HEK293 (cell line): ENCODE measurements around the gene AGAP1.

Experiments used
- CTCF ChIA-PET: fragments of 350-600 bp; formaldehyde crosslinking; extraction: SDS; loops from one replicate; lab custom pipeline; 2021; ENCODE audit warnings: antibody characterized with exemption; lab: Yijun Ruan, JAX
- POLR2A ChIA-PET: fragments of 300-600 bp; formaldehyde crosslinking; extraction: SDS; loops from one replicate; lab custom pipeline; 2020; ENCODE audit warnings: antibody characterized with exemption, inconsistent platforms; lab: Yijun Ruan, JAX
- H3K27ac ChIP-seq: fragments of 200-500 bp; sonication (Bioruptor generic); 2 replicates; pipeline ENCODE4 v1.5.1; 2014; ENCODE audit warnings: low read depth, low read length, control low read depth, inconsistent platforms; ENCODE audit errors: extremely low read depth
- H3K36me3 ChIP-seq, 2 experiments: fragments of 200-500 bp in 1 of 2; sonication (Bioruptor generic) in 1 of 2; 1 replicate in 1 of 2; 2 replicates in 1 of 2; pipeline ENCODE4 v1.5.1; 2014 to 2017; ENCODE audit warnings: inconsistent platforms in 2 of 2, low read length in 2 of 2; ENCODE audit not compliant: control insufficient read depth in 2 of 2, insufficient read depth in 1 of 2
- H3K4me1 ChIP-seq: fragments of 200-500 bp; sonication (Bioruptor generic); 2 replicates; pipeline ENCODE4 v1.5.1; 2014; ENCODE audit warnings: mild to moderate bottlenecking, low read length, inconsistent platforms; ENCODE audit not compliant: control insufficient read depth, insufficient read depth
- H3K4me3 ChIP-seq: 2 replicates; pipeline ENCODE4 v1.5.1; 2011; ENCODE audit warnings: low read depth, mild to moderate bottlenecking, control low read depth, low read length, moderate library complexity
- H3K9me3 ChIP-seq: fragments of 200-500 bp; sonication (Bioruptor generic); 2 replicates; pipeline ENCODE4 v1.5.1; 2014; ENCODE audit warnings: low read depth, low read length, inconsistent platforms; ENCODE audit not compliant: control insufficient read depth, insufficient read depth
- EGR2 ChIP-seq: fragments of 450-650 bp; formaldehyde crosslinking; IDR thresholded peaks from 2 replicates; pipeline ENCODE4 v1.5.1; 2016; ENCODE audit warnings: low read depth, missing biosample characterization, missing genetic modification characterization
- GFI1B ChIP-seq: fragments of 450-650 bp; formaldehyde crosslinking; IDR thresholded peaks from 2 replicates; pipeline ENCODE4 v1.5.1; 2016; ENCODE audit warnings: missing biosample characterization, missing genetic modification characterization
- GLI4 ChIP-seq: fragments of 450-650 bp; formaldehyde crosslinking; IDR thresholded peaks from 2 replicates; pipeline ENCODE4 v1.5.1; 2016; ENCODE audit warnings: missing biosample characterization, missing genetic modification characterization
- KLF9 ChIP-seq: fragments of 450-650 bp; formaldehyde crosslinking; IDR thresholded peaks from 2 replicates; pipeline ENCODE4 v1.5.1; 2016; ENCODE audit warnings: missing biosample characterization, missing genetic modification characterization, low read depth
- OSR2 ChIP-seq: fragments of 450-650 bp; formaldehyde crosslinking; IDR thresholded peaks from 2 replicates; pipeline ENCODE4 v1.5.1; 2016; ENCODE audit warnings: missing biosample characterization, missing genetic modification characterization
- SCRT1 ChIP-seq: fragments of 450-650 bp; formaldehyde crosslinking; IDR thresholded peaks from 2 replicates; pipeline ENCODE4 v1.5.1; 2016; ENCODE audit warnings: missing biosample characterization, missing genetic modification characterization, borderline replicate concordance
- SP7 ChIP-seq: fragments of 450-650 bp; formaldehyde crosslinking; IDR thresholded peaks from 2 replicates; pipeline ENCODE4 v1.5.1; 2016; ENCODE audit warnings: missing biosample characterization, missing genetic modification characterization
- ZBTB17 ChIP-seq: fragments of 450-650 bp; formaldehyde crosslinking; IDR thresholded peaks from 2 replicates; pipeline ENCODE4 v1.5.1; 2016; ENCODE audit warnings: missing biosample characterization, missing genetic modification characterization
- ZBTB20 ChIP-seq: fragments of 450-650 bp; formaldehyde crosslinking; IDR thresholded peaks from 2 replicates; pipeline ENCODE4 v1.5.1; 2016; ENCODE audit warnings: missing biosample characterization, missing genetic modification characterization
- ZEB2 ChIP-seq: fragments of 450-650 bp; formaldehyde crosslinking; IDR thresholded peaks from 2 replicates; pipeline ENCODE4 v1.5.1; 2016; ENCODE audit warnings: missing biosample characterization, missing genetic modification characterization
- ZNF10 ChIP-seq: fragments of 450-650 bp; formaldehyde crosslinking; IDR thresholded peaks from 2 replicates; pipeline ENCODE4 v1.5.1; 2017; ENCODE audit warnings: missing biosample characterization, missing genetic modification characterization
- ZNF146 ChIP-seq: fragments of 450-650 bp; formaldehyde crosslinking; IDR thresholded peaks from 2 replicates; pipeline ENCODE4 v1.5.1; 2016; ENCODE audit warnings: missing biosample characterization, missing genetic modification characterization
- ZNF175 ChIP-seq: fragments of 450-650 bp; formaldehyde crosslinking; IDR thresholded peaks from 2 replicates; pipeline ENCODE4 v1.5.1; 2016; ENCODE audit warnings: missing biosample characterization, missing genetic modification characterization
- ZNF19 ChIP-seq: fragments of 450-650 bp; formaldehyde crosslinking; IDR thresholded peaks from 2 replicates; pipeline ENCODE4; 2016; ENCODE audit warnings: missing biosample characterization, missing genetic modification characterization, low read depth
- ZNF211 ChIP-seq: fragments of 450-650 bp; formaldehyde crosslinking; IDR thresholded peaks from 2 replicates; pipeline ENCODE4 v1.5.1; 2016; ENCODE audit warnings: low read depth, missing biosample characterization, missing genetic modification characterization
- ZNF221 ChIP-seq: fragments of 450-650 bp; formaldehyde crosslinking; IDR thresholded peaks from 2 replicates; pipeline ENCODE4 v1.5.1; 2017; ENCODE audit warnings: missing biosample characterization, missing genetic modification characterization, borderline replicate concordance
- ZNF350 ChIP-seq: fragments of 450-650 bp; formaldehyde crosslinking; IDR thresholded peaks from 2 replicates; pipeline ENCODE4 v1.5.0; 2017; ENCODE audit warnings: missing biosample characterization, mild to moderate bottlenecking, missing genetic modification characterization
- ZNF366 ChIP-seq: fragments of 450-650 bp; formaldehyde crosslinking; conservative IDR thresholded peaks from 2 replicates; pipeline ENCODE4 v1.5.1; 2016; ENCODE audit warnings: missing biosample characterization, missing genetic modification characterization
- ZNF404 ChIP-seq: fragments of 450-650 bp; formaldehyde crosslinking; IDR thresholded peaks from 2 replicates; pipeline ENCODE4 v1.5.1; 2017; ENCODE audit warnings: missing biosample characterization, missing genetic modification characterization
- ZNF426 ChIP-seq: fragments of 450-650 bp; formaldehyde crosslinking; IDR thresholded peaks from 2 replicates; pipeline ENCODE4 v1.5.1; 2017; ENCODE audit warnings: missing biosample characterization, missing genetic modification characterization, mild to moderate bottlenecking, inconsistent platforms, moderate library complexity
- ZNF548 ChIP-seq: fragments of 450-650 bp; formaldehyde crosslinking; IDR thresholded peaks from 2 replicates; pipeline ENCODE4 v1.5.1; 2016; ENCODE audit warnings: missing biosample characterization, missing genetic modification characterization
- ZNF571 ChIP-seq: fragments of 450-650 bp; formaldehyde crosslinking; IDR thresholded peaks from 2 replicates; pipeline ENCODE4 v1.5.0; 2017; ENCODE audit warnings: missing biosample characterization, missing genetic modification characterization
- ZNF585B ChIP-seq: fragments of 450-650 bp; formaldehyde crosslinking; IDR thresholded peaks from 2 replicates; pipeline ENCODE4 v1.5.1; 2016; ENCODE audit warnings: missing biosample characterization, missing genetic modification characterization
- ZNF600 ChIP-seq: fragments of 450-650 bp; formaldehyde crosslinking; IDR thresholded peaks from 2 replicates; pipeline ENCODE4 v1.5.1; 2016; ENCODE audit warnings: missing biosample characterization, missing genetic modification characterization
- ZNF621 ChIP-seq: fragments of 450-650 bp; formaldehyde crosslinking; IDR thresholded peaks from 2 replicates; pipeline ENCODE4 v1.5.1; 2017; ENCODE audit warnings: missing biosample characterization, missing genetic modification characterization
- ZNF664 ChIP-seq: fragments of 450-650 bp; formaldehyde crosslinking; IDR thresholded peaks from 2 replicates; pipeline ENCODE4 v1.5.1; 2016; ENCODE audit warnings: missing biosample characterization, missing genetic modification characterization
- ZNF707 ChIP-seq: fragments of 450-650 bp; formaldehyde crosslinking; IDR thresholded peaks from 2 replicates; pipeline ENCODE4 v1.5.1; 2016; ENCODE audit warnings: missing biosample characterization, missing genetic modification characterization
- ZNF747 ChIP-seq: fragments of 450-650 bp; formaldehyde crosslinking; IDR thresholded peaks from 2 replicates; pipeline ENCODE4 v1.5.1; 2016; ENCODE audit warnings: missing biosample characterization, missing genetic modification characterization
- ZNF843 ChIP-seq: fragments of 450-650 bp; formaldehyde crosslinking; IDR thresholded peaks from 2 replicates; pipeline ENCODE4 v1.5.1; 2016; ENCODE audit warnings: missing biosample characterization, missing genetic modification characterization
- TF ChIP-seq, protein P1 (sequence below): fragments of 450-650 bp; formaldehyde crosslinking; IDR thresholded peaks from 2 replicates; pipeline ENCODE4 v1.5.1; 2016; ENCODE audit warnings: missing biosample characterization, missing genetic modification characterization, borderline replicate concordance
- TF ChIP-seq, protein P2 (sequence below): fragments of 450-650 bp; formaldehyde crosslinking; IDR thresholded peaks from 2 replicates; pipeline ENCODE4 v1.5.1; 2017; ENCODE audit warnings: missing biosample characterization, missing genetic modification characterization
- TF ChIP-seq, protein P3 (sequence below): fragments of 450-650 bp; formaldehyde crosslinking; IDR thresholded peaks from 2 replicates; pipeline ENCODE4 v1.5.1; 2016; ENCODE audit warnings: missing biosample characterization, missing genetic modification characterization

Gene AGAP1

DNA sequence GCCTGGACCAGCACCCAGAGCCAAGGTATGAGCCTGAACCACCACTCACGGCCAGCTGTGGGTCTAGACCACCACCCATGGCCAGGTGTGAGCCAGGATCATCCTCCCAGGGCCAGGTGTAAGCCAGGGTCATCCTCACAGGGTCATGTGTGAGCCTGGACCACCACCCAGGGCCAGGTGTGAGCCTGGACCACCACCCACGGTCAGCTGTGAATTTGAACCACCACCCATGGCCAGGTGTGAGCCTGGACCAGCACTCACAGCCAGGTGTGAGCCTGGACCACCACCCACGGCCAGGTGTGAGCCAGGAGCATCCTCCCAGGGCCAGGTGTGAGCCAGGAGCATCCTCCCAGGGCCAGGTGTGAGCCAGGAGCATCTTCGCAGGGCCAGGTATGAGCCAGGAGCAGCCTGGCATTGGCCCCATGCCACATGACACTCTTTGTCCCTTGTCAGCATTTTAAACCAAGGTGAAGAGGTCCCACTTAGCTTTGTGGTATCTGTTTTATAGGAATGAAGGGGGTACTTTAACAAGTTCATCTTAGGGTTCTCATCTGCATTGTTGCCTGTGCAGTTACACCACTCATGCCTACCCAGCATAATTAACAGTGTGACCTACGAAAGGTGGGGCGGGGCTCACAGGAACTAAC is 71.2 kb downstream of the AGAP1 start:
- no peak overlapping the region for H3K27ac ChIP-seq
- no peaks in the 10 kb centered on the region for H3K9me3 ChIP-seq
- H3K4me1 ChIP-seq, result peaks cover 17% of the 10 kb centered on the region
- H3K4me3 ChIP-seq, result no peak overlapping the region
- TF ChIP-seq, protein P1, sequence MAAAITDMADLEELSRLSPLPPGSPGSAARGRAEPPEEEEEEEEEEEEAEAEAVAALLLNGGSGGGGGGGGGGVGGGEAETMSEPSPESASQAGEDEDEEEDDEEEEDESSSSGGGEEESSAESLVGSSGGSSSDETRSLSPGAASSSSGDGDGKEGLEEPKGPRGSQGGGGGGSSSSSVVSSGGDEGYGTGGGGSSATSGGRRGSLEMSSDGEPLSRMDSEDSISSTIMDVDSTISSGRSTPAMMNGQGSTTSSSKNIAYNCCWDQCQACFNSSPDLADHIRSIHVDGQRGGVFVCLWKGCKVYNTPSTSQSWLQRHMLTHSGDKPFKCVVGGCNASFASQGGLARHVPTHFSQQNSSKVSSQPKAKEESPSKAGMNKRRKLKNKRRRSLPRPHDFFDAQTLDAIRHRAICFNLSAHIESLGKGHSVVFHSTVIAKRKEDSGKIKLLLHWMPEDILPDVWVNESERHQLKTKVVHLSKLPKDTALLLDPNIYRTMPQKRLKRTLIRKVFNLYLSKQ (tag by site-specific recombination), result no peak
- no peak for TF ChIP-seq GFI1B (tag by site-specific recombination)
- no peak for TF ChIP-seq ZNF366 (tag by site-specific recombination)
- TF ChIP-seq ZNF600 (tag by site-specific recombination), result no peak
- no peak for TF ChIP-seq ZNF19 (tag by site-specific recombination)
- no peak for TF ChIP-seq KLF9 (tag by site-specific recombination)
- no peak for TF ChIP-seq EGR2 (tag by site-specific recombination)
- TF ChIP-seq ZNF664, result no peak
- TF ChIP-seq SP7 (tag by site-specific recombination), result no peak
- TF ChIP-seq SCRT1, result no peak
- TF ChIP-seq GLI4 (tag by site-specific recombination), result no peak
- no peak for TF ChIP-seq ZNF146
- TF ChIP-seq ZNF571 (tag by site-specific recombination), result no peak
- no peak for TF ChIP-seq ZBTB20 (tag by site-specific recombination)
- TF ChIP-seq ZNF585B (tag by site-specific recombination), result no peak
- TF ChIP-seq ZNF211 (tag by site-specific recombination), result no peak
- TF ChIP-seq OSR2 (tag by site-specific recombination), result no peak
- no peak for TF ChIP-seq ZNF707 (tag by site-specific recombination)
- no peak for TF ChIP-seq ZEB2 (tag by site-specific recombination)
- TF ChIP-seq ZNF350, result no peak
- peaks cover 0 to 6% of the 10 kb centered on the region in 2 experiments; a peak in 2 of 3 replicates for H3K36me3 ChIP-seq
- CTCF ChIA-PET, result interaction anchor here (1.4 kb wide), 1 partner anchor 13 kb away, joined by 3 read pairs; no protein-coding TSS in a partner anchor
- POLR2A ChIA-PET, result no interaction called here

- no peaks in the 10 kb centered on the region for H3K9me3 ChIP-seq
- H3K36me3 ChIP-seq, result peaks cover 0 to 6% of the 10 kb centered on the region in 2 experiments; a peak in 2 of 3 replicates
- peaks cover 12% of the 10 kb centered on the region for H3K4me1 ChIP-seq
- no peak overlapping the region for H3K4me3 ChIP-seq
- no peak overlapping the region for H3K27ac ChIP-seq
- TF ChIP-seq, protein P2, sequence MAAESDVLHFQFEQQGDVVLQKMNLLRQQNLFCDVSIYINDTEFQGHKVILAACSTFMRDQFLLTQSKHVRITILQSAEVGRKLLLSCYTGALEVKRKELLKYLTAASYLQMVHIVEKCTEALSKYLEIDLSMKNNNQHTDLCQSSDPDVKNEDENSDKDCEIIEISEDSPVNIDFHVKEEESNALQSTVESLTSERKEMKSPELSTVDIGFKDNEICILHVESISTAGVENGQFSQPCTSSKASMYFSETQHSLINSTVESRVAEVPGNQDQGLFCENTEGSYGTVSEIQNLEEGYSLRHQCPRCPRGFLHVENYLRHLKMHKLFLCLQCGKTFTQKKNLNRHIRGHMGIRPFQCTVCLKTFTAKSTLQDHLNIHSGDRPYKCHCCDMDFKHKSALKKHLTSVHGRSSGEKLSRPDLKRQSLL (tag by site-specific recombination), result no peak
- TF ChIP-seq ZNF747 (no peak), ZNF621 (no peak), ZNF10 (tag by site-specific recombination) (no peak), ZBTB17 (tag by site-specific recombination) (no peak), ZNF175 (tag by site-specific recombination) (no peak), ZNF426 (tag by site-specific recombination) (no peak), ZNF404 (no peak), ZNF600 (tag by site-specific recombination) (no peak), ZNF221 (tag by site-specific recombination) (no peak), ZNF548 (tag by site-specific recombination) (no peak), ZNF843 (no peak)
- TF ChIP-seq, protein P3, sequence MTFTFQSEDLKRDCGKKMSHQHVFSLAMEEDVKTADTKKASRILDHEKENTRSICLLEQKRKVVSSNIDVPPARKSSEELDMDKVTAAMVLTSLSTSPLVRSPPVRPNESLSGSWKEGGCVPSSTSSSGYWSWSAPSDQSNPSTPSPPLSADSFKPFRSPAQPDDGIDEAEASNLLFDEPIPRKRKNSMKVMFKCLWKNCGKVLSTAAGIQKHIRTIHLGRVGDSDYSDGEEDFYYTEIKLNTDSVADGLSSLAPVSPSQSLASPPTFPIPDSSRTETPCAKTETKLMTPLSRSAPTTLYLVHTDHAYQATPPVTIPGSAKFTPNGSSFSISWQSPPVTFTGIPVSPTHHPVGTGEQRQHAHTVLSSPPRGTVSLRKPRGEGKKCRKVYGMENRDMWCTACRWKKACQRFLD (tag by site-specific recombination), result no peak
- ChIA-PET CTCF (no interaction called here), POLR2A (interaction anchor here (0.6 kb wide), 1 partner anchor 25 kb away, joined by 6 read pairs; no protein-coding TSS in a partner anchor)
These were observed 72.6 kb downstream of the AGAP1 start for GRCh38 chr2:235566415-235566814.
